ENCODE measurements around the gene VEPH1.

VEPH1 gene

GRCh38 chr3:157436583-157437291 is 66.5 kb downstream of the VEPH1 start, which contains the start of gene PTX3:
Gene PTX3, plus strand, starts transcription at chr3:157436850. Its CDS starts 84 bp downstream, at chr3:157436934.
- no peak for DNase-seq (ENCODE audit: low read depth in 3 of 3, low spot score in 1 of 3)

GRCh38 chr3:157429708-157430107 is 73.5 kb downstream of the VEPH1 start:
- DNase-seq (ENCODE audit: low read depth in 3 of 3, low spot score in 1 of 3) = no peak

GRCh38 chr3:157428853-157429252 is 74.4 kb downstream of the VEPH1 start:
- DNase-seq (ENCODE audit: low read depth in 3 of 3, low spot score in 1 of 3) = no peak

GRCh38 chr3:157427901-157428300 is 75.3 kb downstream of the VEPH1 start:
- no peak for DNase-seq (ENCODE audit: low read depth in 3 of 3, low spot score in 1 of 3)

GRCh38 chr3:157423337-157423736 is 79.9 kb downstream of the VEPH1 start:
- no peak for DNase-seq (ENCODE audit: low read depth in 3 of 3, low spot score in 1 of 3)

GRCh38 chr3:157420606-157421130 is 82.5 kb downstream of the VEPH1 start:
- no peak for DNase-seq (ENCODE audit: low read depth in 3 of 3, low spot score in 1 of 3)

GRCh38 chr3:157418104-157418503 is 85.1 kb downstream of the VEPH1 start:
- no peak for DNase-seq (ENCODE audit: low read depth in 3 of 3, low spot score in 1 of 3)

- no peak for DNase-seq (ENCODE audit: low read depth in 3 of 3, low spot score in 1 of 3)
These were observed 86.0 kb downstream of the VEPH1 start for GRCh38 chr3:157417247-157417646.

- DNase-seq (ENCODE audit: low read depth in 3 of 3, low spot score in 1 of 3) = no peak
These were observed 86.7 kb downstream of the VEPH1 start for GRCh38 chr3:157416347-157417087.

- no peak for DNase-seq (ENCODE audit: low read depth in 3 of 3, low spot score in 1 of 3)
These were observed 88.4 kb downstream of the VEPH1 start for GRCh38 chr3:157414861-157415260.

- no peak for DNase-seq (ENCODE audit: low read depth in 3 of 3, low spot score in 1 of 3)
These were observed 90.8 kb downstream of the VEPH1 start for GRCh38 chr3:157412323-157412855.

GRCh38 chr3:157410945-157411344 is 92.3 kb downstream of the VEPH1 start:
- DNase-seq (ENCODE audit: low read depth in 3 of 3, low spot score in 1 of 3) = no peak

- DNase-seq (ENCODE audit: low read depth in 3 of 3, low spot score in 1 of 3) = no peak
These were observed 93.7 kb downstream of the VEPH1 start for GRCh38 chr3:157409516-157409915.

- no peak for DNase-seq (ENCODE audit: low read depth in 3 of 3, low spot score in 1 of 3)
These were observed 94.6 kb downstream of the VEPH1 start for GRCh38 chr3:157408499-157409149.

GRCh38 chr3:157407769-157408168 is 95.4 kb downstream of the VEPH1 start:
- no peak for DNase-seq (ENCODE audit: low read depth in 3 of 3, low spot score in 1 of 3)

GRCh38 chr3:157406394-157406793 is 96.8 kb downstream of the VEPH1 start:
- no peak for DNase-seq (ENCODE audit: low read depth in 3 of 3, low spot score in 1 of 3)

GRCh38 chr3:157405457-157405856 is 97.8 kb downstream of the VEPH1 start:
- DNase-seq (ENCODE audit: low read depth in 3 of 3, low spot score in 1 of 3) = no peak

GRCh38 chr3:157404381-157404780 is 98.8 kb downstream of the VEPH1 start:
- DNase-seq (ENCODE audit: low read depth in 3 of 3, low spot score in 1 of 3) = no peak

- no peak for DNase-seq (ENCODE audit: low read depth in 3 of 3, low spot score in 1 of 3)
These were observed 104.6 kb downstream of the VEPH1 start for GRCh38 chr3:157398598-157398997.

- DNase-seq (ENCODE audit: low read depth in 3 of 3, low spot score in 1 of 3) = no peak
These were observed 108.8 kb downstream of the VEPH1 start for GRCh38 chr3:157394411-157394810.

- no peak for DNase-seq (ENCODE audit: low read depth in 3 of 3, low spot score in 1 of 3)
These were observed 110.1 kb downstream of the VEPH1 start for GRCh38 chr3:157393113-157393512.

- DNase-seq (ENCODE audit: low read depth in 3 of 3, low spot score in 1 of 3) = no peak
These were observed 111.1 kb downstream of the VEPH1 start for GRCh38 chr3:157392104-157392503.

Measured in stimulated activated CD4-positive, alpha-beta T cell treated with anti-CD3 and anti-CD28 coated beads, TNF-alpha, amount 100 ng/mL, for 1 hour (primary cell).